Glutamatergic neuron (in vitro differentiated cells): ENCODE results near the gene GATAD2B. TPM values are rescaled to one million over a fixed set of nuclear protein-coding genes. Genes with fewer than 3 reads are reported as not detected.
A peak's percentile ranks its signal among the peaks of the same experiment; 100 is the strongest.

ENCODE experiments used
- DNase-seq: peaks from one replicate; pipeline ENCODE4 v3.0.0; 2022
- H3K27ac Mint-ChIP-seq: one replicate; pipeline ENCODE4 v1.8.0; 2020; ENCODE audit warnings: mild to moderate bottlenecking, mixed read lengths, inconsistent platforms; ENCODE audit not compliant: unreplicated experiment
- H3K27me3 Mint-ChIP-seq: one replicate; pipeline ENCODE4 v1.8.0; 2020; ENCODE audit warnings: mild to moderate bottlenecking, moderate library complexity, mixed read lengths, inconsistent platforms; ENCODE audit not compliant: unreplicated experiment
- H3K36me3 Mint-ChIP-seq: one replicate; pipeline ENCODE4 v1.8.0; 2020; ENCODE audit warnings: mild to moderate bottlenecking, mixed read lengths, inconsistent platforms; ENCODE audit not compliant: unreplicated experiment
- H3K4me1 Mint-ChIP-seq: one replicate; pipeline ENCODE4 v1.8.0; 2020; ENCODE audit warnings: mild to moderate bottlenecking, low read depth, mixed read lengths, inconsistent platforms; ENCODE audit not compliant: unreplicated experiment
- H3K4me3 Mint-ChIP-seq: one replicate; pipeline ENCODE4 v1.8.0; 2020; ENCODE audit warnings: mild to moderate bottlenecking, mixed read lengths, inconsistent platforms; ENCODE audit not compliant: unreplicated experiment
- H3K9me3 Mint-ChIP-seq: one replicate; pipeline ENCODE4 v1.8.0; 2020; ENCODE audit warnings: mild to moderate bottlenecking, moderate library complexity, mixed read lengths, inconsistent platforms; ENCODE audit not compliant: unreplicated experiment
- total RNA-seq: library from RNA; stranded (reverse); fragmentation: NEBNext Ultra II Directional; extraction: Animal tissue kit (Norgen Biotek cat#: 25700); gene quantifications from one replicate; pipeline ENCODE4 v1.2.1, GENCODE V29; 2021; ENCODE audit not compliant: unreplicated experiment
- TF ChIP-seq, protein P1 (sequence below): fragments of 200-600 bp; sonication (generic); IDR thresholded peaks from one replicate; pipeline ENCODE4 v1.5.0; 2021; ENCODE audit not compliant: partially characterized antibody, unreplicated experiment

The GATAD2B gene
- total RNA-seq, 1 donor from 2014 or later = 57.6 TPM

DNA sequence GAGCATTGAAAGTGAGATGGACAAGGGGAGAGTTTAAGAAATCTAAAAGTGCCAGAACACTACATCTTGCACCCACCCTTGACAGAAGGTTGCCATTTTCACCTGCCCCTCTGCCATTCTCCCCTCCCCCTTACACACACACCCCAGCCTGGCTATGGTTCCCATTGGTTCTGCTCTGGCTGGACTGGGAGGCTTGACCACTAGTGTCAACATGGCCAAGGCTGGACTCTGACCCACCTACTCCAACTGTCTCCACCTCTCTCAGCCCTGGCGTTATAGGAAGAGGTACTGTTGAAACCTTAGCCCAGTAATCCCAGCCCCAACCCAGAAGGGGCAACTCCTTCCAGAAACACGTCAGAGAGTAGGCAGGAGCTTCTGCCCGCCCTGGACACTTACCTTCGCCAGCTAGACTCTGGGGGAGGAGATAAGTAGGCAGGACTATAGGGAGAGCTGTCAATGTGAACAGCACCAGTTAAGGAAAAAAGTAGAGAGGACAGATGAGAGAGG is 31.1 kb upstream of the GATAD2B start:
- no peak for DNase-seq
- Mint-ChIP-seq H3K36me3 (no peaks in the 10 kb centered on the region), H3K27me3 (peaks cover 10% of the 10 kb centered on the region), H3K4me3 (no peak overlapping the region), H3K27ac (peak overlapping the region; percentile 30), H3K9me3 (peaks cover 9% of the 10 kb centered on the region), H3K4me1 (peaks cover 21% of the 10 kb centered on the region)
- TF ChIP-seq, protein P1, sequence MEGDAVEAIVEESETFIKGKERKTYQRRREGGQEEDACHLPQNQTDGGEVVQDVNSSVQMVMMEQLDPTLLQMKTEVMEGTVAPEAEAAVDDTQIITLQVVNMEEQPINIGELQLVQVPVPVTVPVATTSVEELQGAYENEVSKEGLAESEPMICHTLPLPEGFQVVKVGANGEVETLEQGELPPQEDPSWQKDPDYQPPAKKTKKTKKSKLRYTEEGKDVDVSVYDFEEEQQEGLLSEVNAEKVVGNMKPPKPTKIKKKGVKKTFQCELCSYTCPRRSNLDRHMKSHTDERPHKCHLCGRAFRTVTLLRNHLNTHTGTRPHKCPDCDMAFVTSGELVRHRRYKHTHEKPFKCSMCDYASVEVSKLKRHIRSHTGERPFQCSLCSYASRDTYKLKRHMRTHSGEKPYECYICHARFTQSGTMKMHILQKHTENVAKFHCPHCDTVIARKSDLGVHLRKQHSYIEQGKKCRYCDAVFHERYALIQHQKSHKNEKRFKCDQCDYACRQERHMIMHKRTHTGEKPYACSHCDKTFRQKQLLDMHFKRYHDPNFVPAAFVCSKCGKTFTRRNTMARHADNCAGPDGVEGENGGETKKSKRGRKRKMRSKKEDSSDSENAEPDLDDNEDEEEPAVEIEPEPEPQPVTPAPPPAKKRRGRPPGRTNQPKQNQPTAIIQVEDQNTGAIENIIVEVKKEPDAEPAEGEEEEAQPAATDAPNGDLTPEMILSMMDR = no peak

DNA sequence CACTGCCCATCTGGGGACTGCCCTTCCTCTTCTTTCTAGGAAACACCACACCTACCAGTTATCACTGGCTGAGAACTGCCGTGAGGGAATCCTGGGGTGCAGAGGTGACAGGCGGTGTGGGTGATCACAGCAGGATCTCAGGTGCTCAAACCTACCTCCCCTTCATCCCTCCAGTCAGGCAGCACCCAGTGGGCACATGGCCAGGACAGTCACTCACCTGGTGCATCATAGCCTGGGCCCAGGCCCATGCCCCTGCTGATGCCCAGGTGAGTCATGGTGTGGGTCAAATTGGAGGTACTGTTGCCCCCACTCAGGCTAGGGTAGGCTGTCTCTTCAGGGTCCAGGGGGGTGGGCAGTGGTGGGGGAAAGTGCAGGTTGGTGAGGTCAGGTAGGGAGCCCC is 29.0 kb upstream of the GATAD2B start:
- TF ChIP-seq, protein P1 = no peak
- Mint-ChIP-seq H3K9me3 (peaks cover 3% of the 10 kb centered on the region), H3K36me3 (no peaks in the 10 kb centered on the region), H3K27me3 (peaks cover 6% of the 10 kb centered on the region), H3K4me1 (peaks cover 18% of the 10 kb centered on the region), H3K27ac (no peak overlapping the region), H3K4me3 (no peak overlapping the region)
- no peak for DNase-seq

DNA sequence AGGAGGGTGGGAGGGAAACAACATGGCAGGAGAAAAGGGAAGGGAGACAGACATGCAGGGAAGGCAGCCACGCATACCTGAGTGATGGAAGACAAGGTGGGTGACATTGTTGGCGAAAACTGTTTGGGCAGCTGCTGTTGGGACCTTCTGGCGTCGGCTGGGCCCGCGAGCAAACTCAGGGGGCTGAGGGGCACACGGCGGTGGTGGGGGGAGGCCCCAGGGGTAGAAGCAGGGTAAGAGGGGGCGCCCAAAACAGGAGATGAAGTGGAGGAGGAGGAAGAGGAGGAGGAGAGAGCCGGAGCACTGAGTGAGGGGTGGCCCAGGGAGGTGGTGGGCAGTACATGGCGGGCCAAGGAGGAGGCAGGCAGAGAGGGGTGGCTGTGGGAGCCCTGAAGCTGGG is 28.4 kb upstream of the GATAD2B start:
- H3K36me3 Mint-ChIP-seq = no peaks in the 10 kb centered on the region
- peaks cover 13% of the 10 kb centered on the region for H3K4me1 Mint-ChIP-seq
- H3K27ac Mint-ChIP-seq = peak overlapping the region; percentile 31
- TF ChIP-seq, protein P1 = no peak
- no peak overlapping the region for H3K4me3 Mint-ChIP-seq
- peaks cover 6% of the 10 kb centered on the region for H3K27me3 Mint-ChIP-seq
- no peak for DNase-seq
- H3K9me3 Mint-ChIP-seq = peaks cover 3% of the 10 kb centered on the region

DNA sequence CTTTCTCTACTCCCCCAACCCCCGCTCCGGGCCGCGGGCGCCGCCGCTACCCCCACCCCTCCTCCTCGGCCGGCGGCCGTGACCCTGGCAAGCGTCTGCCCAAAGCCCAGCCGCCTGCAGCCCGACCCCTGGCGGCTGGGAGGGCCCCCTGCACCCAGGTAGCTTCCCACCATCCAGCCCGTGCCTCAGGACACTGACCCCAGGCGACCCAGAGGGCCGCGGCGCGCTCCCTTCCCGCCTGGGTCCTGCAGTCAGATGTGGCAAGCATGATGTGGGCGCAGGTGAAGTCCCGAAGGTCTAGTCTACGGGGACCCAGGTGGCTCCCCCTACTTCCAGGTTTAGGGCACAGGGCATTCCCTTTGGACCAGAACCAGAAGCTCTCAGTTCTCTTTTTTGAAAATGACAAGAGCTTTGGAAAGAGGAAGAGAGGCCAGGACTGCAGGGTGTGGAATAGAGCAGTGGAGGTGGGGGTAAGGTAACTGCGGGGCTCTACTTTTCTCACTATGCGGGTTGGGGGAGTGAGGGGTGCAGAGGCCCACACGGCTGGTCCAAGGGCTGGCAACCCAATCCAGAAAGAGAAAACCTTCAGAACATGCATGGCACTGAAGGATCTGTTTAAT is 24.0 kb upstream of the GATAD2B start, which contains the start of gene DENND4B:
DENND4B (minus strand) TSS at position 97 of the 620 bp plus-strand sequence. CDS start 2,344 bp downstream, outside the sequence.
- Mint-ChIP-seq H3K4me1 (peaks cover 3% of the 10 kb centered on the region), H3K4me3 (peak within 1 kb of the TSS; percentile 89), H3K9me3 (peaks cover 7% of the 10 kb centered on the region), H3K36me3 (no peaks in the 10 kb centered on the region), H3K27ac (peak within 1 kb of the TSS; percentile 84), H3K27me3 (peaks cover 3% of the 10 kb centered on the region)
- peak; percentile 89 for DNase-seq
- TF ChIP-seq, protein P1 = peak; percentile 96
